AG09309 (cell line): ENCODE measurements around the gene CACNG4.
"Not testable (repeated sequence)": the region's sequence is repeated elsewhere in the genome, so short reads cannot be mapped to it uniquely, and the experiment has no call there.

Experiments
- DNase-seq: peaks from one replicate; pipeline ENCODE4 v3.0.0-alpha.2; 2010; ENCODE audit warnings: low read depth
- H3K4me3 ChIP-seq: 2 replicates; pipeline ENCODE4 v1.5.1; 2011; ENCODE audit warnings: mild to moderate bottlenecking, low read depth, low read length, moderate library complexity; ENCODE audit not compliant: control insufficient read depth
- CTCF ChIP-seq: IDR thresholded peaks from 2 replicates; pipeline ENCODE4 v1.5.1; 2011; ENCODE audit warnings: mild to moderate bottlenecking, low read depth, low read length, inconsistent platforms; ENCODE audit not compliant: insufficient read depth, control insufficient read depth; ENCODE audit errors: missing control alignments

The CACNG4 gene

GRCh38 chr17:67032985-67033384, 68.5 kb downstream of the CACNG4 start:
- H3K4me3 ChIP-seq, result no peak overlapping the region
- DNase-seq, result no peak
- no peak for TF ChIP-seq CTCF

GRCh38 chr17:67033613-67034012, 69.1 kb downstream of the CACNG4 start:
- DNase-seq, result no peak
- H3K4me3 ChIP-seq, result no peak overlapping the region
- no peak for TF ChIP-seq CTCF

- H3K4me3 ChIP-seq, result no peak overlapping the region
- no peak for DNase-seq
- no peak for TF ChIP-seq CTCF
Measured at GRCh38 chr17:67035131-67036083, 70.9 kb downstream of the CACNG4 start.

GRCh38 chr17:67038861-67039365, 74.4 kb downstream of the CACNG4 start:
- no peak for TF ChIP-seq CTCF
- DNase-seq, result no peak

GRCh38 chr17:67040652-67041051, 76.1 kb downstream of the CACNG4 start:
- no peak for TF ChIP-seq CTCF
- no peak for DNase-seq
- H3K4me3 ChIP-seq, result no peak overlapping the region

More at GRCh38 chr17:67038861-67039365, 74.4 kb downstream of the CACNG4 start:
- no peak overlapping the region for H3K4me3 ChIP-seq

GRCh38 chr17:67041119-67041518, 76.6 kb downstream of the CACNG4 start:
- not testable (repeated sequence) for DNase-seq, H3K4me3 ChIP-seq

- H3K4me3 ChIP-seq, result no peak overlapping the region
- TF ChIP-seq CTCF, result no peak
- no peak for DNase-seq
Measured at GRCh38 chr17:67041531-67041930, 77.0 kb downstream of the CACNG4 start.
